Parathyroid adenoma (tissue), 2 donors: ENCODE data around the gene NISCH.

Source experiments
- H2AFZ ChIP-seq: fragments of 300-600 bp; sonication (generic); one replicate; pipeline ENCODE4 v1.7.0; 2017; ENCODE audit warnings: antibody characterized with exemption, mild to moderate bottlenecking
- H3K27ac ChIP-seq: fragments of 300-600 bp; sonication (generic); one replicate; pipeline ENCODE4 v1.7.0; 2017
- H3K27me3 ChIP-seq: fragments of 300-600 bp; sonication (generic); one replicate; pipeline ENCODE4 v1.7.0; 2017; ENCODE audit warnings: low read length; ENCODE audit not compliant: control insufficient read depth, insufficient read depth
- H3K36me3 ChIP-seq: fragments of 300-600 bp; sonication (generic); one replicate; pipeline ENCODE4 v1.7.0; 2017; ENCODE audit warnings: low read length; ENCODE audit not compliant: control insufficient read depth, insufficient read depth
- H3K4me1 ChIP-seq: fragments of 300-600 bp; sonication (generic); one replicate; pipeline ENCODE4 v1.7.0; 2017; ENCODE audit warnings: control low read depth
- H3K4me2 ChIP-seq: fragments of 300-600 bp; sonication (generic); one replicate; pipeline ENCODE4 v1.7.0; 2017; ENCODE audit warnings: low read length
- H3K4me3 ChIP-seq: fragments of 300-600 bp; sonication (generic); one replicate; pipeline ENCODE4 v1.7.0; 2017; ENCODE audit warnings: low read depth, low read length
- H3K79me2 ChIP-seq: fragments of 300-600 bp; sonication (generic); one replicate; pipeline ENCODE4 v1.7.0; 2017; ENCODE audit warnings: control low read depth
- H3K9ac ChIP-seq: fragments of 300-600 bp; sonication (generic); one replicate; pipeline ENCODE4 v1.7.0; 2017; ENCODE audit warnings: mild to moderate bottlenecking
- H3K9me3 ChIP-seq: fragments of 300-600 bp; sonication (generic); one replicate; pipeline ENCODE4 v1.7.0; 2017; ENCODE audit warnings: low read length; ENCODE audit not compliant: control insufficient read depth
- CTCF ChIP-seq: fragments of 300-600 bp; sonication (generic); IDR thresholded peaks from one replicate; pipeline ENCODE4 v1.7.0; 2017; ENCODE audit warnings: antibody characterized with exemption, mild to moderate bottlenecking
- donor health status: primary hyperparathyroidism.

Gene NISCH

GRCh38 chr3:52517796-52518722 is 62.7 kb downstream of the NISCH start:
- Histone ChIP-seq H3K79me2 (no peaks in the 10 kb centered on the region), H3K36me3 (no peaks in the 10 kb centered on the region), H3K27me3 (no peaks in the 10 kb centered on the region), H3K27ac (no peak overlapping the region), H3K9ac (no peak overlapping the region), H3K4me1 (no peaks in the 10 kb centered on the region), H3K9me3 (no peaks in the 10 kb centered on the region), H2AFZ (no peak overlapping the region), H3K4me3 (no peak overlapping the region), H3K4me2 (no peak overlapping the region)
- no peak for TF ChIP-seq CTCF

GRCh38 chr3:52518723-52519444 is 63.5 kb downstream of the NISCH start:
- H3K4me2 ChIP-seq: no peak overlapping the region
- H3K9ac ChIP-seq: no peak overlapping the region
- no peak overlapping the region for H2AFZ ChIP-seq
- H3K27me3 ChIP-seq: no peaks in the 10 kb centered on the region
- H3K36me3 ChIP-seq: no peaks in the 10 kb centered on the region
- H3K4me1 ChIP-seq: no peaks in the 10 kb centered on the region
- TF ChIP-seq CTCF: no peak
- H3K79me2 ChIP-seq: no peaks in the 10 kb centered on the region
- H3K9me3 ChIP-seq: no peaks in the 10 kb centered on the region
- H3K4me3 ChIP-seq: no peak overlapping the region
- H3K27ac ChIP-seq: no peak overlapping the region

- Histone ChIP-seq H3K27ac (no peak overlapping the region), H3K4me3 (no peak overlapping the region), H3K79me2 (no peaks in the 10 kb centered on the region), H2AFZ (no peak overlapping the region), H3K9me3 (no peaks in the 10 kb centered on the region), H3K9ac (no peak overlapping the region), H3K4me1 (no peaks in the 10 kb centered on the region), H3K27me3 (no peaks in the 10 kb centered on the region), H3K36me3 (no peaks in the 10 kb centered on the region), H3K4me2 (no peak overlapping the region)
- TF ChIP-seq CTCF: no peak
Observed at GRCh38 chr3:52519445-52520140, 64.2 kb downstream of the NISCH start.

- Histone ChIP-seq H3K9ac (no peak overlapping the region), H3K4me2 (no peak overlapping the region), H3K4me1 (no peaks in the 10 kb centered on the region), H3K9me3 (no peaks in the 10 kb centered on the region), H3K4me3 (no peak overlapping the region), H3K79me2 (no peaks in the 10 kb centered on the region), H3K27me3 (no peaks in the 10 kb centered on the region), H2AFZ (no peak overlapping the region), H3K27ac (no peak overlapping the region), H3K36me3 (no peaks in the 10 kb centered on the region)
- no peak for TF ChIP-seq CTCF
Observed at GRCh38 chr3:52520141-52520667, 64.8 kb downstream of the NISCH start.
